ENCODE measurements around the gene OPN5.

The OPN5 gene

GRCh38 chr6:47865206-47865605 lies 83.4 kb downstream of the OPN5 start:
- DNase-seq = no peak

- no peak for DNase-seq
Measured at GRCh38 chr6:47875593-47875992, 93.8 kb downstream of the OPN5 start.
